ENCODE measurements around the gene LEMD2. TPM values are rescaled to one million over a fixed set of nuclear protein-coding genes. Genes with fewer than 3 reads are reported as not detected.
A peak's percentile ranks its signal among the peaks of the same experiment; 100 is the strongest.

LEMD2 gene
- total and polyA plus RNA-seq, 9 of the 15 experiments (the other 6 are each of a cell fraction or from before 2014, with no cell fraction given): 0.32 to 46.3 (median 30.8) TPM

GRCh38 chr6:33771146-33772081 lies 17.5 kb downstream of the LEMD2 start (continued):
- TF ChIP-seq HINFP (tag; conservative IDR thresholded peaks at IDR 0.05; ENCODE audit: low read depth) (no peak), ARID4B (CRISPR knock-in tag; IDR thresholded peaks at IDR 0.05) (no peak), ZNF740 (CRISPR knock-in tag; IDR thresholded peaks at IDR 0.05) (no peak), ZNF740 (tag; IDR thresholded peaks at IDR 0.05) (no peak), SFPQ (IDR thresholded peaks at IDR 0.05; ENCODE audit: low read depth, low read length) (no peak), FOSL1 (tag; conservative IDR thresholded peaks at IDR 0.05) (0 out of 2 replicates have a peak, but pooled peaks have one; percentile 8), HDGF (IDR thresholded peaks at IDR 0.05) (no peak), FOXK1 (CRISPR knock-in tag; IDR thresholded peaks at IDR 0.05; ENCODE audit: borderline replicate concordance) (peak; percentile 7; the same call in 1 of the 2 replicates), PHF21A (IDR thresholded peaks at IDR 0.05; ENCODE audit: borderline replicate concordance, low read depth) (no peak), ADNP (tag; IDR thresholded peaks at IDR 0.05) (no peak), ZNF282 (CRISPR knock-in tag; IDR thresholded peaks at IDR 0.05) (0 out of 2 replicates have a peak, but pooled peaks have one; percentile 54), CTCFL (IDR thresholded peaks at IDR 0.05; ENCODE audit: borderline replicate concordance, insufficient read depth, low read depth, low read length, poor library complexity, severe bottlenecking) (peak; percentile 85)

All from K562 (cell line).